ENCODE data around the gene BAZ2B. TPM values are rescaled to one million over a fixed set of nuclear protein-coding genes. Genes with fewer than 3 reads are reported as not detected.

BAZ2B gene
- total and polyA plus RNA-seq, 4 donors = 43.3 to 174 (median 105) TPM

GRCh38 chr2:159462201-159462785 lies 154.1 kb downstream of the BAZ2B start:
- DNase-seq (ENCODE audit: low read depth in 4 of 6, low spot score in 6 of 6) = no peak
- H3K36me3 ChIP-seq (ENCODE audit: control insufficient read depth, insufficient read depth, low read length) = no peaks in the 10 kb centered on the region
- H3K27ac ChIP-seq (ENCODE audit: low read depth, low read length) = no peak overlapping the region
- no peaks in the 10 kb centered on the region for H3K9me3 ChIP-seq (ENCODE audit: control insufficient read depth, insufficient read depth, low read length)
- no peak overlapping the region for H3K4me3 ChIP-seq (ENCODE audit: low read depth, low read length)
- no peaks in the 10 kb centered on the region for H3K27me3 ChIP-seq (ENCODE audit: control insufficient read depth, insufficient read depth, low read length)
- H3K4me1 ChIP-seq (ENCODE audit: control insufficient read depth, insufficient read depth, low read length) = no peaks in the 10 kb centered on the region
- no CpG with 5 or more reads among the region's 9 CpGs for WGBS (ENCODE audit: insufficient coverage)

DNA sequence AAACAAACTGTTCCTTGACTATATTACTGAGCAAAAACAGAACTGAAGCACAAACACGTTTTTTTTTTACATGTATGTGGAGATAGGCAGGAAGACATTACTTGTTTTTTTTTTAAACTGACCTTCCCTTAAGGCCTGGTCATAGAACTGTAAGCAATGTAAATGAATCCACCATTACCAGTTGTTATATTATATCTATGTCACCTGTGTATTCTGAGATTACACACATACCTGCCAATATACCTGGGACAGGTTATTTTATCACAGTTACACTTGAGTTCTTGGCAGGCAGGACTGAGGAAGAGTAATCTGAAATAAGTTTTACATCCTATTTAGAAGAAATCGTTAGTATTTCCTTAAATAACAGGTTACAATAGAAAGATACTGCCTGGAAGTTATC lies 155.3 kb downstream of the BAZ2B start:
- WGBS (ENCODE audit: insufficient coverage) = no CpG with 5 or more reads among the region's 2 CpGs
- DNase-seq (ENCODE audit: low read depth in 4 of 6, low spot score in 6 of 6) = no peak
- H3K36me3 ChIP-seq (ENCODE audit: control insufficient read depth, insufficient read depth, low read length) = no peaks in the 10 kb centered on the region
- H3K27me3 ChIP-seq (ENCODE audit: control insufficient read depth, insufficient read depth, low read length) = no peaks in the 10 kb centered on the region
- no peak overlapping the region for H3K27ac ChIP-seq (ENCODE audit: low read depth, low read length)
- no peaks in the 10 kb centered on the region for H3K4me1 ChIP-seq (ENCODE audit: control insufficient read depth, insufficient read depth, low read length)
- H3K4me3 ChIP-seq (ENCODE audit: low read depth, low read length) = no peak overlapping the region
- H3K9me3 ChIP-seq (ENCODE audit: control insufficient read depth, insufficient read depth, low read length) = no peaks in the 10 kb centered on the region

GRCh38 chr2:159460227-159460626 lies 156.1 kb downstream of the BAZ2B start:
- no peaks in the 10 kb centered on the region for H3K36me3 ChIP-seq (ENCODE audit: control insufficient read depth, insufficient read depth, low read length)
- no peak overlapping the region for H3K4me3 ChIP-seq (ENCODE audit: low read depth, low read length)
- no peaks in the 10 kb centered on the region for H3K4me1 ChIP-seq (ENCODE audit: control insufficient read depth, insufficient read depth, low read length)
- no peaks in the 10 kb centered on the region for H3K27me3 ChIP-seq (ENCODE audit: control insufficient read depth, insufficient read depth, low read length)
- no peak for DNase-seq (ENCODE audit: low read depth in 4 of 6, low spot score in 6 of 6)
- H3K9me3 ChIP-seq (ENCODE audit: control insufficient read depth, insufficient read depth, low read length) = no peaks in the 10 kb centered on the region
- no CpG with 5 or more reads among the region's 1 CpG for WGBS (ENCODE audit: insufficient coverage)
- H3K27ac ChIP-seq (ENCODE audit: low read depth, low read length) = no peak overlapping the region

DNA sequence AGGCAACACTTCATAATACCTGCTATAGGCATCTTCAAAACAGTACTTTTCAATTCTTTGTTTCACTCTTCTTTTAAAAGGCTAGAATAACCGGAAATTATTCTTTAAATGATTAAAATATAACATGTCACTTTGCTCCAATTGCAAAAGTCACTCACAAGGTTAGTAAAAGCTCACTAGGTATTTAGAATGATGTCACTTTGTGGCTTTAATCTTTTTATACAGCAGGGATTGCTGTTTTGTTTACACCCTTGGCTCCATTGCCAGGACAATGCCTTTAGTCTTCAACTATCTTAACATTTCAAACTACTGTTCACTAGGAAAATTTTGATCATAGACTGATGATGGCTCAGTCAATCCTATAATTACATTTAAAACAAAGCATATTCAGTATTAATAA lies 157.1 kb downstream of the BAZ2B start:
- H3K27ac ChIP-seq (ENCODE audit: low read depth, low read length) = no peak overlapping the region
- H3K9me3 ChIP-seq (ENCODE audit: control insufficient read depth, insufficient read depth, low read length) = no peaks in the 10 kb centered on the region
- DNase-seq (ENCODE audit: low read depth in 4 of 6, low spot score in 6 of 6) = no peak
- H3K4me3 ChIP-seq (ENCODE audit: low read depth, low read length) = no peak overlapping the region
- WGBS (ENCODE audit: insufficient coverage) = no CpG with 5 or more reads among the region's 1 CpG
- no peaks in the 10 kb centered on the region for H3K27me3 ChIP-seq (ENCODE audit: control insufficient read depth, insufficient read depth, low read length)
- H3K36me3 ChIP-seq (ENCODE audit: control insufficient read depth, insufficient read depth, low read length) = no peaks in the 10 kb centered on the region
- no peaks in the 10 kb centered on the region for H3K4me1 ChIP-seq (ENCODE audit: control insufficient read depth, insufficient read depth, low read length)

- Histone ChIP-seq H3K27me3 (ENCODE audit: control insufficient read depth, insufficient read depth, low read length) (no peaks in the 10 kb centered on the region), H3K4me3 (ENCODE audit: low read depth, low read length) (no peak overlapping the region), H3K9me3 (ENCODE audit: control insufficient read depth, insufficient read depth, low read length) (no peaks in the 10 kb centered on the region), H3K4me1 (ENCODE audit: control insufficient read depth, insufficient read depth, low read length) (no peaks in the 10 kb centered on the region), H3K27ac (ENCODE audit: low read depth, low read length) (no peak overlapping the region), H3K36me3 (ENCODE audit: control insufficient read depth, insufficient read depth, low read length) (no peaks in the 10 kb centered on the region)
- WGBS (ENCODE audit: insufficient coverage) = 75% methylated on average over 1 of the region's 1 CpG
- no peak for DNase-seq (ENCODE audit: low read depth in 4 of 6, low spot score in 6 of 6)
These were observed 158.8 kb downstream of the BAZ2B start for GRCh38 chr2:159457589-159457988.

- no peak overlapping the region for H3K4me3 ChIP-seq (ENCODE audit: low read depth, low read length)
- H3K4me1 ChIP-seq (ENCODE audit: control insufficient read depth, insufficient read depth, low read length) = no peaks in the 10 kb centered on the region
- no peaks in the 10 kb centered on the region for H3K27me3 ChIP-seq (ENCODE audit: control insufficient read depth, insufficient read depth, low read length)
- no peaks in the 10 kb centered on the region for H3K9me3 ChIP-seq (ENCODE audit: control insufficient read depth, insufficient read depth, low read length)
- no peaks in the 10 kb centered on the region for H3K36me3 ChIP-seq (ENCODE audit: control insufficient read depth, insufficient read depth, low read length)
- WGBS (ENCODE audit: insufficient coverage) = no CpG with 5 or more reads among the region's 5 CpGs
- H3K27ac ChIP-seq (ENCODE audit: low read depth, low read length) = no peak overlapping the region
- DNase-seq (ENCODE audit: low read depth in 4 of 6, low spot score in 6 of 6) = no peak
These were observed 159.6 kb downstream of the BAZ2B start for GRCh38 chr2:159456500-159457426.

GRCh38 chr2:159455330-159455918 lies 160.9 kb downstream of the BAZ2B start:
- Histone ChIP-seq H3K4me3 (ENCODE audit: low read depth, low read length) (no peak overlapping the region), H3K4me1 (ENCODE audit: control insufficient read depth, insufficient read depth, low read length) (no peaks in the 10 kb centered on the region), H3K36me3 (ENCODE audit: control insufficient read depth, insufficient read depth, low read length) (no peaks in the 10 kb centered on the region), H3K27ac (ENCODE audit: low read depth, low read length) (no peak overlapping the region), H3K9me3 (ENCODE audit: control insufficient read depth, insufficient read depth, low read length) (no peaks in the 10 kb centered on the region), H3K27me3 (ENCODE audit: control insufficient read depth, insufficient read depth, low read length) (no peaks in the 10 kb centered on the region)
- DNase-seq (ENCODE audit: low read depth in 4 of 6, low spot score in 6 of 6) = no peak

DNA sequence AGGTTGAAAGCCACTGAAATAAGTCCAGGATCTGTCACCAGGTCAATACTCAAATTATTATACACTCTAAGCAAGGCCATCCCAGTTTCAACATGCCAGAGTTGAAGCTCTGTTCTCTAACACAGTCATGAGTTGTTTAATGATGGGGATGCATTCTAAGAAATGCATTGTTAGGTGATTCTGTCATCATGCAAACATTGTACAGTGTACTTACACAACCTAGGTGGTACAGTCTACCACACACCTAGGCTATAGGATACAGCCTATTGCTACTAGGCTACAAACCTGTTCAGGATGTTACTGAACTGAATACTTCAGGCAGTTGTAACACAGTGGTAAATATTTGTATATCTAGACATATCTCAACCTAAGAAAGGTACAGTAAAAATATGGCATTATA lies 162.2 kb downstream of the BAZ2B start:
- H3K27ac ChIP-seq (ENCODE audit: low read depth, low read length) = no peak overlapping the region
- H3K4me1 ChIP-seq (ENCODE audit: control insufficient read depth, insufficient read depth, low read length) = no peaks in the 10 kb centered on the region

GRCh38 chr2:159450180-159450579 lies 166.2 kb downstream of the BAZ2B start:
- no peaks in the 10 kb centered on the region for H3K4me1 ChIP-seq (ENCODE audit: control insufficient read depth, insufficient read depth, low read length)
- WGBS (ENCODE audit: insufficient coverage) = no CpG with 5 or more reads among the region's 3 CpGs
- H3K4me3 ChIP-seq (ENCODE audit: low read depth, low read length) = no peak overlapping the region
- no peaks in the 10 kb centered on the region for H3K27me3 ChIP-seq (ENCODE audit: control insufficient read depth, insufficient read depth, low read length)
- no peaks in the 10 kb centered on the region for H3K9me3 ChIP-seq (ENCODE audit: control insufficient read depth, insufficient read depth, low read length)
- H3K27ac ChIP-seq (ENCODE audit: low read depth, low read length) = no peak overlapping the region
- no peak for DNase-seq (ENCODE audit: low read depth in 4 of 6, low spot score in 6 of 6)
- H3K36me3 ChIP-seq (ENCODE audit: control insufficient read depth, insufficient read depth, low read length) = peaks cover 10% of the 10 kb centered on the region

More for the DNA sequence above, 162.2 kb downstream of the BAZ2B start:
- no peaks in the 10 kb centered on the region for H3K27me3 ChIP-seq (ENCODE audit: control insufficient read depth, insufficient read depth, low read length)
- no peaks in the 10 kb centered on the region for H3K9me3 ChIP-seq (ENCODE audit: control insufficient read depth, insufficient read depth, low read length)
- no peaks in the 10 kb centered on the region for H3K36me3 ChIP-seq (ENCODE audit: control insufficient read depth, insufficient read depth, low read length)
- H3K4me3 ChIP-seq (ENCODE audit: low read depth, low read length) = no peak overlapping the region
- DNase-seq (ENCODE audit: low read depth in 4 of 6, low spot score in 6 of 6) = no peak
